Endothelial cell of umbilical vein (primary cell): Measurements from ENCODE around the gene NPM1.

Experiments
- CTCF ChIP-seq, 2 donors: IDR thresholded peaks; 1 replicate in 1 of 2; 2 replicates in 1 of 2; pipeline ENCODE4 v1.5.1; 2011; ENCODE audit warnings: low read length in 2 of 2, mild to moderate bottlenecking in 2 of 2, moderate library complexity in 2 of 2, control low read depth in 1 of 2, inconsistent platforms in 1 of 2, low read depth in 1 of 2; ENCODE audit not compliant: insufficient read depth in 1 of 2; ENCODE audit errors: extremely low read depth in 1 of 2
- EZH2 ChIP-seq: IDR thresholded peaks from 2 replicates; pipeline ENCODE4 v1.6.1; 2012; ENCODE audit warnings: borderline replicate concordance, low read depth, mild to moderate bottlenecking, moderate library complexity, low read length, inconsistent platforms; ENCODE audit not compliant: severe bottlenecking
- JUN ChIP-seq: IDR thresholded peaks from 2 replicates; pipeline ENCODE4 v1.6.1; 2011; ENCODE audit warnings: borderline replicate concordance, low read depth; ENCODE audit not compliant: insufficient read length, insufficient read depth
- MAX ChIP-seq: IDR thresholded peaks from 2 replicates; pipeline ENCODE4 v1.6.1; 2011; ENCODE audit not compliant: insufficient read depth, insufficient read length
- MYC ChIP-seq: IDR thresholded peaks from one replicate; pipeline ENCODE4 v1.6.1; 2011; ENCODE audit warnings: mild to moderate bottlenecking, low read depth, low read length
- POLR2A ChIP-seq: IDR thresholded peaks from 2 replicates; pipeline ENCODE4 v1.6.1; 2012; ENCODE audit warnings: low read depth, mild to moderate bottlenecking, control low read depth, low read length
- POLR2AphosphoS5 ChIP-seq: IDR thresholded peaks from 2 replicates; pipeline ENCODE4 v1.6.1; 2012; ENCODE audit warnings: low read depth, mild to moderate bottlenecking, control low read depth, low read length, moderate library complexity; ENCODE audit not compliant: insufficient read depth

- TF ChIP-seq CTCF (IDR thresholded peaks at IDR 0.05; ENCODE audit: extremely low read depth in 1 of 2, insufficient read depth in 1 of 2, low read depth in 1 of 2, low read length in 2 of 2) (no peak), MAX (no peak), POLR2A (no peak), EZH2 (no peak), POLR2AphosphoS5 (no peak), JUN (no peak), MYC (no peak)
Observed at GRCh38 chr5:171433352-171433698, 45.7 kb downstream of the NPM1 start.
